ENCODE results near the gene GLRX3.

GLRX3 gene

GRCh38 chr10:130192276-130192848 lies 56.2 kb downstream of the GLRX3 start:
- no peak overlapping the region for H3K27ac ChIP-seq (ENCODE audit: low read length)
- no peaks in the 10 kb centered on the region for H3K9me3 ChIP-seq (ENCODE audit: insufficient read depth, low read length)
- H3K4me2 ChIP-seq (ENCODE audit: low read length) = no peak overlapping the region
- no peaks in the 10 kb centered on the region for H3K36me3 ChIP-seq (replicated peaks; ENCODE audit: low read depth, low read length)
- H2AFZ ChIP-seq (ENCODE audit: low read depth, low read length) = no peak overlapping the region
- H3K4me3 ChIP-seq (ENCODE audit: low read length) = no peak overlapping the region
- H3K4me1 ChIP-seq (ENCODE audit: low read length) = no peaks in the 10 kb centered on the region
- H3K27me3 ChIP-seq (ENCODE audit: low read depth, low read length) = no peaks in the 10 kb centered on the region
- H3K79me2 ChIP-seq (ENCODE audit: low read length) = no peaks in the 10 kb centered on the region
- no peaks in the 10 kb centered on the region for H4K20me1 ChIP-seq (ENCODE audit: insufficient read depth, low read length)
- no peak overlapping the region for H3K9ac ChIP-seq (ENCODE audit: low read length)
- TF ChIP-seq EZH2phosphoT487 (IDR thresholded peaks at IDR 0.05; ENCODE audit: low read depth) = no peak
- TF ChIP-seq CTCF (IDR thresholded peaks at IDR 0.05; ENCODE audit: low read depth, low read length) = no peak

- Histone ChIP-seq H3K4me1 (ENCODE audit: low read length) (no peaks in the 10 kb centered on the region), H3K79me2 (ENCODE audit: low read length) (no peaks in the 10 kb centered on the region), H3K9ac (ENCODE audit: low read length) (no peak overlapping the region), H3K27me3 (ENCODE audit: low read depth, low read length) (no peaks in the 10 kb centered on the region), H4K20me1 (ENCODE audit: insufficient read depth, low read length) (no peaks in the 10 kb centered on the region), H3K36me3 (replicated peaks; ENCODE audit: low read depth, low read length) (no peaks in the 10 kb centered on the region), H3K27ac (ENCODE audit: low read length) (no peak overlapping the region), H2AFZ (ENCODE audit: low read depth, low read length) (no peak overlapping the region), H3K9me3 (ENCODE audit: insufficient read depth, low read length) (no peaks in the 10 kb centered on the region), H3K4me2 (ENCODE audit: low read length) (no peak overlapping the region), H3K4me3 (ENCODE audit: low read length) (no peak overlapping the region)
- TF ChIP-seq EZH2phosphoT487 (IDR thresholded peaks at IDR 0.05; ENCODE audit: low read depth) (no peak), CTCF (IDR thresholded peaks at IDR 0.05; ENCODE audit: low read depth, low read length) (no peak)
These were observed 56.8 kb downstream of the GLRX3 start for GRCh38 chr10:130193033-130193432.

DNA sequence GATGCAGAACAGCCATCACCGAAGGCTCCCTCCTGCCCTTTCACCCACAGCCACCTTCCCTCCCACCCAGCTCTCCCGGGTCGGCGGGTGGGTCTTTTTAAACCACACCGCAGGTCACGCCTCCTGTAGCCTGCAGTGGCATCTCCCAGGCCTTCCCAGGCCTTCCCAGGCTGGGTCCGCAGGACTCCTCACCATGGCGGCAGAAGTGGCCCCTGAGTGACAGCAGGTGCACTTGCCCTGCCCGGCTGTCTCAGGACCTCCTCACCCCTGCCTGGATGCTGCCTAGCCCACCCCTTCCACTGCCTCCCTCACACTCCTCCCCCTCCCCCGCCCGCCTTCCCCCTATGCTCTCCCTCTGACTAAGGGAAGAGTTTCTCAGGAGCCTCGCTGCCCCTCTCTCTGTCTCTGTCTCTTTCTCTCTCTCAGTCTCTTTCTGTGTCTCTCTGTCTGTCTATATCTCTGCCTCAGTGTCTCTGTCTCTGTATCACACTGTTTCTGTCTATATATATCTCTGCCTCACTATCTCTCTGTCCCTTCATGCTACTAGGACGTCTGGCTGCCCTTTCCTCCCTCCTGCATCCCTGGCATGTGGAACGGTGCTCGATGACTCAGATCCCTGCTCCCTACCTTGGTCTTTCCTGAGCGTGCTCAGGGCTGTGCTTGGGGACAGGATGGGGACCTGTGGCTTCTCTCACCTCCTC lies 57.5 kb downstream of the GLRX3 start:
- H3K9ac ChIP-seq (ENCODE audit: low read length) = no peak overlapping the region
- no peaks in the 10 kb centered on the region for H3K4me1 ChIP-seq (ENCODE audit: low read length)
- H4K20me1 ChIP-seq (ENCODE audit: insufficient read depth, low read length) = no peaks in the 10 kb centered on the region
- H3K79me2 ChIP-seq (ENCODE audit: low read length) = no peaks in the 10 kb centered on the region
- no peaks in the 10 kb centered on the region for H3K9me3 ChIP-seq (ENCODE audit: insufficient read depth, low read length)
- no peak overlapping the region for H3K27ac ChIP-seq (ENCODE audit: low read length)
- H3K27me3 ChIP-seq (ENCODE audit: low read depth, low read length) = no peaks in the 10 kb centered on the region
- TF ChIP-seq EZH2phosphoT487 (IDR thresholded peaks at IDR 0.05; ENCODE audit: low read depth) = no peak
- TF ChIP-seq CTCF (IDR thresholded peaks at IDR 0.05; ENCODE audit: low read depth, low read length) = no peak
- no peak overlapping the region for H3K4me2 ChIP-seq (ENCODE audit: low read length)
- H3K36me3 ChIP-seq (replicated peaks; ENCODE audit: low read depth, low read length) = no peaks in the 10 kb centered on the region
- no peak overlapping the region for H3K4me3 ChIP-seq (ENCODE audit: low read length)
- H2AFZ ChIP-seq (ENCODE audit: low read depth, low read length) = no peak overlapping the region

DNA sequence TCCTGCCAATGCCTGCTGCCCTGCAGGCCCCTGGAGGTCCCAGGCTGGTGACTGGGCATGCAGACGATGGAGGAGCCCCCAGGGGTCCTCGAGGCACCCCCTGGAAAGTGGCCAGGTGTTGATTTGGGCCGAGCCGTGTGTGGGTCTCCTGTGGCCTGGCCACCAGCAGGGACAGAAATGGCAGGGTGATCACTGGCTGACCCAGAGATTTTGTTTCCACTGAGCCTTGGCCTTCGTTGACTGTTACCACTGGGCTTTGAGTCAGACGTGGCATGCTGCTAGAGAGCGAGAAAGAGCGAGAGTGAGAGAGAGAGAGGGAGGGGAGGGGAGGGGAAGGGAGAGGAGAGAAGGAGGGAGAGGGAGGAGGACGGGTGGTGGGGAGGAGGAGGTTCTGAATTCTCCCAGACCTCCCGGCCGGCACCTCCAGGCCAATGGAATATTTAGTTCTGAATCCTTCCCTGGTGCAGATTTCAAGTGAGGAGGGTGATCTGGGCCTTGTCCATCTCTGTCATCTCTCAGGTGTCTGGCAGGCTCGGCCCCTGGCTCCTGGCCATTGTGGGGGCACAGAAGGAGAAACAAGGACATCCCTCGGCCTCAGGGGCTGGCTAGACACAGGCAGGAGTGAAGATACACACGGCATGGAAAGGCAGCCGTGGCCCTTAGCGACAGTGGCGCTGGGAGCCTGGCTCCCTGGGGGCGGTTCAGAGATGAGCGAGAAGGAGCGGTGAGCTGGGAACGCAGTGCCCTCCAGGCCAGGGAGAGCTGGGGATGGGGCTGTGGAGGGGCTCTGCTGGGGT lies 58.2 kb downstream of the GLRX3 start:
- Histone ChIP-seq H3K27me3 (ENCODE audit: low read depth, low read length) (no peaks in the 10 kb centered on the region), H3K79me2 (ENCODE audit: low read length) (no peaks in the 10 kb centered on the region), H3K27ac (ENCODE audit: low read length) (no peak overlapping the region), H3K9me3 (ENCODE audit: insufficient read depth, low read length) (no peaks in the 10 kb centered on the region), H3K4me3 (ENCODE audit: low read length) (no peak overlapping the region), H3K4me2 (ENCODE audit: low read length) (no peak overlapping the region), H3K36me3 (replicated peaks; ENCODE audit: low read depth, low read length) (no peaks in the 10 kb centered on the region), H3K4me1 (ENCODE audit: low read length) (no peaks in the 10 kb centered on the region), H2AFZ (ENCODE audit: low read depth, low read length) (no peak overlapping the region), H3K9ac (ENCODE audit: low read length) (no peak overlapping the region), H4K20me1 (ENCODE audit: insufficient read depth, low read length) (no peaks in the 10 kb centered on the region)
- no peak for TF ChIP-seq EZH2phosphoT487 (IDR thresholded peaks at IDR 0.05; ENCODE audit: low read depth)
- TF ChIP-seq CTCF (IDR thresholded peaks at IDR 0.05; ENCODE audit: low read depth, low read length) = no peak
